Heart left ventricle (tissue), 13 donors: ENCODE results near the gene XKR7.

Experiments
- CTCF ChIP-seq, 12 donors: fragments of 200-600 bp; sonication (generic) in 4 of 12; IDR thresholded peaks; one replicate each; pipeline versions ENCODE4 v1.5.0 to v1.8.0; 2018 to 2022; ENCODE audit warnings: antibody characterized with exemption in 12 of 12, mild to moderate bottlenecking in 5 of 12
- POLR2A ChIP-seq, 2 donors: fragments of 450-650 bp; IDR thresholded peaks; one replicate each; pipeline ENCODE4 v1.6.1; 2017; ENCODE audit warnings: antibody characterized with exemption in 2 of 2, mild to moderate bottlenecking in 2 of 2, moderate library complexity in 2 of 2
- donor health status: ischemic (EF 13 %, LVEDD 7.1; RV severe dilation, severe dysfunction).
- donor health status: DM: no; HTN: yes; CAD: no.
- donor health status: DM: no; HTN: no; CAD: no.
- donor health status: ischemic (EF 25% LVEDD 6.9; RV normal size, moderate dysfunction).
- donor health status: ischemic (EF 25% LVEDD 5.7; RV mildly dilated, moderate dysfunction).
- donor health status: ischemic (EF 35%, LVEDD 5.7; RV mildly dilated, moderate dysfunction).
- donor health status: nonischemic (EF 11% LVEDD 7.7; RV severe dilation, severe dysfunction).
- donor health status: DM: yes; HTN: yes; CAD: no.
- donor health status: PGD.
- donor health status: ischemic (EF 29% LVEDD 5.4; RV normal size, mild dysfunction).
- donor health status: nonischemic (EF 23%, LVEDD 6.1; RV moderate dilation, normal function).

DNA sequence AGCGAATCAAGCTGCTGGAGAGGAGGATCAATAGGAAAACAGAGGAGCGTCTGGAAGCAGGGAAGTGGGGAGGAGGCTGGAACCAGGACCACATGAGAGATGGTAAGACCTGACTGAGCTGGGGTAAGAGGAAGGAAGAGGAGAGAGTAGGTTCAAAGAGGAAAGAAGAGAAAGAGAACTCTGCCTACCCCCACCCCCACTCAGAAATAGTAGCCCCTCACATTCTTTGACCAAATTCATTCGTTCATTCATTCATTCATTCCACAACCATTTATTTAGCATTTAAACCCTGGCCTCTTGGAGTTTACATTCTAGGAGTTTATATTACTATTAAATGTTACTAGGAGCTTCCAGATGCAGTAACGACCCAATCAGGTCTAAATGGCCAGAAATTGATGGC lies 68.3 kb downstream of the XKR7 start:
- no peak for TF ChIP-seq POLR2A (IDR thresholded peaks at IDR 0.05)
- no peak for TF ChIP-seq CTCF (IDR thresholded peaks at IDR 0.05)
